GM15510 (cell line): ENCODE data around the gene RBBP5.

ENCODE experiments used
- POLR2A ChIP-seq: IDR thresholded peaks from 3 replicates; pipeline ENCODE4 v1.6.1; 2011; ENCODE audit warnings: borderline replicate concordance; ENCODE audit not compliant: insufficient read length; ENCODE audit errors: extremely low read depth

Gene RBBP5

DNA sequence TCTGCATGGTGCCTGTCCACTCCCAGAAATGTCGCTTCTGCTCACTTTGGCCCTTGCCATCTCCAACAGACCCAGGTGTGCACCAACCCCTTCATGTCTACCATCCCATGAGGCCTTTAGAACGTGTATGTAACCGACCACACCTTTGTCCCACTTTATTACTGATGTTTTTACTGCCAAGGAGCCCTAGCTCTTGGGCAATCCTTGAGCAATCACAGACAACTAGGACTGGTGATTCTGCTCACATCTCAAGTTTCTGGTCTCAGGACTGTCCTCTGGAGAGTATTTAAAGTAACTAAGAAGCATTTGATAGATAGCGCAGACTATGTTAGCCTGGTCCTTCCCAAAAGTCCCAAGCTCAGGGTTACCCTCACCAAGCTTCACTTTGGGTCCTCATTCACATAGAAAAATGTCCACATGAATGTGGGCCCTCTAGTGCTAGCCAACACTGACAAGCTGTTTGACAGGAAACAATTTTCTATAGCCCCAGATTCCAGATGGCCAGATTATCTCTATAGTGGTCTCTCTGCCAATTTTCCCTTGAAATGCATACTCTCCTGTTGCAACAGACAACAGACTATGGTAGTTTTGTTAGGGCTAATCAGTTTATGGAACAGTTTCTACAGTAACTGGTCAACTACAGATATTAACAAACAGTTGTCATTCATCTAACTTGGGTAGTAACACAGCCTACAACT, 30.6 kb downstream of the RBBP5 start:
- TF ChIP-seq POLR2A: no peak

DNA sequence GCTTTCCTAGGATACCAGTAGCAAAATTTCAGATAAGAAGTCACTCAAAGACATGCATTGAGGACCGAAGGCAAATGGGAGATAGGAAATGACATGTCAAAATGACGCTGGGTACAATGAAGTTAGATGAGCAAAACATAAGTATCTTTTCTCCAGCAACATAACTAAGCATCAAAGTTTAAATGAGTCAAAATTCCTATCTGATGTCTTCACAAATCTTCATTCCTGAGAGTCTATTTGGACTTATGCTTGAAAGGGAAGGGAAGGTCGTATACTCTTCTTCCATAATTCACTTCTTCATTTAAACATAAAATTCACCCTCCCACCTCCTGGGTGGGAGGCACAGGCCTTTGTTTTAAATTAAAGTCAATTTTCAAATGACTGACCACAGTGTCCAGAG, 33.4 kb downstream of the RBBP5 start:
- TF ChIP-seq POLR2A: no peak

DNA sequence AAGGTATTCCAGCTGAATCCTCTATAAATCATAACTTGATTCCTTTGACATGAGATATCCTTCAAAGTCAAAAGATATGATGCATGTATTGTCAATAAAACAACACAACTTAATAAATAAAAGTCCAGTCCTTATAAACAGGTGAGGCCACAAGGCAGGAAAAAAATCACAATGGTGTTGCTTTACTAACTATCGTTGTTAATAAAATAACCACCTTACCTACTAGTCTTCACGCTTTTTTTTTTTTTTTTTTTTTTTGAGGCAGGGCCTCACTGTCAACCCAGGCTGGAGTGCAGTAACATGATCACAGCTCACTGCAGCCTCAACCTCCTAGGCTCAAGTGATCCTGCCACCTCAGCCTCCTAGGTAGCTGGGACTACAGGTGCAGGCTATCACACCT, 37.4 kb downstream of the RBBP5 start, which contains the start of gene TMEM81:
TSS of gene TMEM81 (minus strand) at position 101 of the 400 bp plus-strand sequence. CDS start 140 bp downstream, outside the sequence.
- TF ChIP-seq POLR2A: no peak

DNA sequence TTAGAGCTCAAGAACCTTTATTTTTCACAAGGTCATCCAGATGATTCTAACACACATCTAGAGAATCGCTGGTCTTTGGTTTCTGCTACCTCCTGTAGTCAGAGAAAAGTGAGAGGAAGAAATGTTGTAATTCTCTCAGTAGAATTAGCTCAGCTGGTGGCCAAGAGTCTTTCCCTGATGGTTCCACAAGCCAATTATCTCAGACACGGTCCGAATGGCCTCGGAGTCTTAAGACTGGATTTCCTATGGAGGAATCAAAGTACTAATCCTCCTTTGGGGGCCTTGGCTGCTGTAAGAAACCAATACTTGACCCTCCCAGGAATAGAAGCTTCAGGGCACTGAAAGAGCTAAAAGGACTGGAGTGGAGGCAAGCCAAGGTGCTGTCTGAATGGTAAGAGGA, 39.3 kb downstream of the RBBP5 start:
- no peak for TF ChIP-seq POLR2A

DNA sequence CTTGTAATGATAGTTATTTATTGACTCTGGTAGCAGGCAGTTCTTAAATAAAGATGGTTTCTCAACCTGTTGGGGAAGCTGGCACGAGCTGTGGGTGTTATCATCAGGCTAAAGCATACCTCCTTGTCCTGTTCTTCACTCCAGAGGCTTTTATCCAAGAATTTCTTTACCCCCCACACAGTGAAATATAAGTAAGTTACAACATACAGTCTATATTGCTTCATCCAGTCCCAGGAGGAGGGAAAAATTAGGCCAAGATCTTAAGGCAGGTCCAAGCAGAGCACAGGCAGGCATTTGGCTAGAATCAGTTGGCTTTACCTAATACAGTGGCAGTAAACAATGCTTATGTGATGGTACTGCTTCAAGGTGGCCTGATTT, 43.9 kb downstream of the RBBP5 start:
- no peak for TF ChIP-seq POLR2A

DNA sequence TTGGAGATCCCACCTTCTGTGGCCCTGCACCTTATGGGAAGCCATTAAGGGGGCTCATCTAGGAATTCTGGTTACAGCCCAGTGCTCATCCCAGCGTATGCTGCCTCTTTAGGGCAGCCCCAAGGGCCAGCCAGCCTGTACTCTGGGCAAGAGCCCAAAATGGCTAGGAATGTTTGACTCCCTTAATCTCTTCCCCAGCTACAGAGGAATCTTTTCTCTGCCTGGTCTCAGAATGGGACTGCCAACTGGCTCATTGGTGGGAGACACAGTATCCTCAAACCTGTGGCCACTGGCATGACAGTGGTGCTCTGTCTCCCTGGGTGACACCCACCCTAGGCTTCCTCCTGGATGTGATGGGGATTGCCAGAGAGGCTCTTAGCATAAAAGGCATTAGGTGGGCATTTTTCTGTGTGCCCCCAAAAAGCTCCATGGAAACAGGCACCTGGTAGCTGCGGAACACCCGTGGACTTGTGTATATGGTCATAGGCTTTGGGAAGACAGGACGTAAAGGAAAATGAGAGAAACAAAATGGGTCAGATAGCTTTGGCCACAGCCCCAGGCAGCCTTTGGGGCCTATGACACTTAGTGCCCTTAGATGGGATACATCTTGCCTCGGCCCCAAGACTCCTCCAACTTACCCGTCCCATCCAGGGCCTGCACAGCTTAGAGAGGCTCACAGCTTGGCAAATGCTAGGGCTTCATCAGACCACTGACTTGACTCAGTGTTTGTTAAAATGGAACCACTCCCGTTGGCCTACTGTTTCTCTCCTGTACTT, 44.4 kb downstream of the RBBP5 start:
- TF ChIP-seq POLR2A: no peak

DNA sequence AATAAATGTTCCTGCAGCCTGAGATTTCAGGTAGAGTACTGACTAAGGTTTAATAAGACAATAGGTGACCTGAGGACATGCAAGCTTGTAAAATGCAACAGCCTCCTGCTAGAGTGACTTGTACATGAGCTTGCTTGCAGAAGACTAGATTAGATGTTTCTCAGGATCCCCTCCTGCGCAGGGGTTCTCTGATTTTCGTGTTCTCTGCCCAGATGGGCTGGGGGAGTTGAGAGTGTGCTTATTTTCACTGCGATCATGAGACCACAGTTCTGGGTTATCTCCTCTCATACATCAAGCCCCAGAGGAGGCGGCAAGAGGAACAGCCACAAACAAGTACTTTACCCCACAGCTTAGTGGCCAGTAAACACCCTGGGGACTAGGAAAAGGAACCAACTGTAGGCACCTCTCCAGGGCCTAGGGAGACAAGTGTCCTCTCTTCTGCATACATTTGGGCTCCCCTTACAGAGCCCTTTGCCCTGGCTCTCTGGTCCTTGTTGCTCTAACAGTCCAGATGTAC, 45.5 kb downstream of the RBBP5 start:
- no peak for TF ChIP-seq POLR2A

DNA sequence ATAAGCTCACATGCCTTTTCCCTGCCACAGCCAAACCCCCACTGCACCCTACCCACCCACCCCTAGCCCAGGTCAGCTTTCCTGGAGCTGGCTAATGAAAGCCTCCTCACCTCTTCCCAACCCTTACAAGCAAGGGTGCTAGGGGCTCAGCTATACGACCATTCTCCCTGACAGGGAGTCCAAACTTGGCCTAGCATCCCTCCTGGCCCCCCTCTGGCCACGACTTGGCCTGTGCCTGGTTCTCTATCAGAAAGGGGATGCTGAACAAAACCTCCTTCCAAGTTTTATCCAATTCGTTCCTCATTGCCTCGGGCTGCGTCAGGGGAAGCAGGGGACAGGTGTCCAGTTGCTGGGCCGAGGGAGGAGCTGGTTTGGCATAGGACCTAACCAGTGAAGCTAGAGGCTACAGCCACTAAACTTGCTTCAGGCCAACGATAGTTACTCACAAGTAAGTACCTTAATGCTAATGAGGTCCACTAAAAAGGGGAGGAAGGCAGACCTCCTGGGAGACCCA, 46.1 kb downstream of the RBBP5 start:
- TF ChIP-seq POLR2A: no peak

DNA sequence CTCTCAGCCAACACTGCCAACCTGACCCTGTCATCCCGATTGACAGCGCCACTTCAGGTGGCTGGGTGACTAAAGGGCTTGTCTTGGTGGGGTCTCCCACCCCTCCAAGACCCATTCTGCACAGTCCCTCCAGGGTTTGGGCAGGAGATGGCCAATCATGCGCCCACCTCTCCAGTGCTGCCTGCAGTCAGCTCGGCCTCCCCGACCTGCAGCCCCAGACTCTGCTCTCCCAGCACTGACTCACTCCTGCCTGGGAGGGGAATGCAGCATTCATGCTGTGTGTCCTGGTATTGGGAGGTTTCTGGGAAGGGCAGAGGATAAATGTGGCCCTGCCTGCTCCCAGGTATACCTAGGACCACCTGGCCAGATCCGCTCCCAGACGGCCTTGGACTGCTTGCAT, 47.3 kb downstream of the RBBP5 start:
- TF ChIP-seq POLR2A: no peak

DNA sequence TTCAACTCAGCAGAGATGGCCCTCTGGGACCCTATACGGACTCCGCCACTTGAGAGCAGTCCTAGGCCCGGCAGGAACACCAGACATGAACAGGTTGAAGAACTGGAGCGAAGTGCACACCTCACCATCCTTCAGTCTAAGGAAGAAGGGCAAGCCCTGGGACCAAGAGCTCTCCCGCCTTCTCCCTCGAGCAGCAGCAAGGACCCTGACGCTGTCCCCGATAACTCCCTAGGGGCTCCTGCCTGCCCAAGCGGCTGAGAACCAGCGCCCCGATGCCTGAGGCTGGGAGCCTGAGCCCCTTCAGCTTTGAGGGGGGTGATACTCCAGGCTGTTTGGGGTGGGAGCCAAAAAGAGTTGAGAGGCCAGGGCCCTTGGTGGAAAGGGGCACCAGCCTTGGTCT, 47.7 kb downstream of the RBBP5 start:
- TF ChIP-seq POLR2A: no peak

DNA sequence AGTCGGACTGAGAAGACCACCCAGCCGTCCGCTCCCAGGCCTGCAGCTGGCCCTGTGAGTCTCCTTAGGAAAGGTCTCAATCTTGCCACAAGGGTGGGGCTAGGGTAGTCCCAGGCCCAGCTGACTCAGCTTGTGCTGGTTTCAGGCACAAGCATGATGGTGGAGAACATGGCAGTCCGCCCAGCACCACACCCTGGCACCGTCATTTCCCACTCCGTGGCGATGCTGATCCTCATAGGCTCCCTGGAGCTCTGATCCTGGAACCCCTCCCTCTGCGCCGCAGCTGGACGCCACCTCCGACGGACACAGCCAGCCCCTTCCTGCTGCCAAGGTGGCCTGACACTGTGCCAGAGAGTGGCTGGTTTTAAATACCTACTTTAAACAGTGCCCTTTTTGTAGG, 48.3 kb downstream of the RBBP5 start:
- TF ChIP-seq POLR2A: no peak

DNA sequence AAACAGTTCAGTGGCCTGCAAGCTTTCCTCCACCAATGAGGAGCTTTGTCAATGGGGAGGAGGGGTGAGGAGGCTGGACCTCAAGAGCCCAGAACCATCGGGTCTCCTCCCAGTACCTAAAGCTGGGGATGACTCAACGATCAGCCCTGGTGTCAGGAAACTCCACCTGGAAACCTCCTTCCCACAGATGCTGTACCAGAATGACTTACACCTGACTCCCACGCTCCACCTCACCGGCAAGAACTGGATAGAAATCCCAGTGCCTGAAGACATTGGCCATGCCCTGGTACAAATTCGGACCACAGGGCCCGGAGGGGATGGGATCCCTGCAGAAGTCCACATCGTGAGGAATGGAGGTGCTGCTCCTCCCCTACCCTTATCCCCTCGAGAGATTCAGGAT, 48.9 kb downstream of the RBBP5 start:
- TF ChIP-seq POLR2A: no peak

DNA sequence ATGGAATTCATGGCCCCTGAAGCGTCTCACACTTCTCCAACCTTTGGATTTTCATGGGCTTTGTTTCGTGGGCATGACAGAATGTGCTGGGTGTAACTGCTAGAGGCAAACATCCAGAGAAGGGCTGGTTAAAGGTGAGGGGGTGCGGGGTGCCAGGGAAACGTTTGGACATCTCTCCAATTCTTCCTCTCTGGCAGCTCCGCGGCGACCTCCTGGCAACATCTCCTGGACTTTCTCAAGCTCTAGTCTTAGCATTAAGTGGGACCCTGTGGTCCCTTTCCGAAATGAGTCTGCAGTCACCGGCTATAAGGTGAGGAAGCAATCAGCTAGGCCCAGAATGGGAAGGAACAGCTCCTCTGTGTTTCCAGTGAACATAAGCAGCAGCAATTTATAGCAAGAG, 49.5 kb downstream of the RBBP5 start:
- TF ChIP-seq POLR2A: no peak

DNA sequence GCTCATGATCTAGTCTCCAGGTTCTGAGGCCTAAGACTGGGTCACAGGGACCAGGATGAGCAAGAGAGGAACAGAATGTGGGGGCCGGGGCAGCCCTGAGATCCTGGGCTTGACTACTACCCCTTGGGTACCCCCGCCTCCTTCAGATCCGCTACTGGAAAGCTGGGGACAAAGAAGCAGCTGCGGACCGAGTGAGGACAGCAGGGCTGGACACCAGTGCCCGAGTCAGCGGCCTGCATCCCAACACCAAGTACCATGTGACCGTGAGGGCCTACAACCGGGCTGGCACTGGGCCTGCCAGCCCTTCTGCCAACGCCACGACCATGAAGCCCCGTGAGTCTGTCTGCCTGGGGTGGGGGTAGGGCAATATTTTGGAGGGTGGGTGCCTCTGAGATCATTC, 50.0 kb downstream of the RBBP5 start:
- no peak for TF ChIP-seq POLR2A

DNA sequence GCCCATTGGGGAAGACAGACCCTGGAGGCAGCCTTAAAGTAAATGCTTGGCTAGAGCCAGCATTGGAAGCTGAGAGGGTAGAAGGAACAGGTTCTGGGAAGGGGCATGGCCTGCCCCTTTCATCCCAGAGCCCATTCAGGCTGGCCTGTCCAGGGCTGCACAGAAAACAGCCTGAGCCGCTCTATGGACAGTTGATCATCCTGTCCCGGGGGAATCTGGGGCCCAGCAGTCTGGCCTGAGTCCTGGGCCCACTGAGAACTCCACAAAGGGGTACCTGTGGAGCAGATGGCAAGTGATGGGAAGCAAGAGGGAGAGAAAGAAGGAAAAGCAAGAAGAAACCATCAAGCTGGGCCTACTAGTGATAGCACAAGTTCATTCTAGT, 50.8 kb downstream of the RBBP5 start:
- no peak for TF ChIP-seq POLR2A
